Thyroid gland (tissue), 4 donors: ENCODE measurements around the gene PRR23A. TPM values are rescaled to one million over a fixed set of nuclear protein-coding genes. Genes with fewer than 3 reads are reported as not detected.

Experiments used
- DNase-seq, 2 donors: peaks; one replicate each; pipeline ENCODE4 v3.0.0-alpha.2; 2019
- H3K27ac ChIP-seq, 3 donors: fragments of 200-600 bp; sonication (generic); 1 replicate in 2 of 3; 2 replicates in 1 of 3; pipeline ENCODE4 v1.5.1; 2016 to 2019; ENCODE audit warnings: mild to moderate bottlenecking in 1 of 3, moderate library complexity in 1 of 3
- H3K27me3 ChIP-seq: fragments of 200-600 bp; sonication (generic); one replicate; pipeline ENCODE4 v1.5.1; 2019
- H3K36me3 ChIP-seq, 2 donors: fragments of 200-600 bp; sonication (generic); one replicate each; pipeline ENCODE4 v1.5.1; 2016 to 2019
- H3K4me1 ChIP-seq, 2 donors: fragments of 200-600 bp; sonication (generic); one replicate each; pipeline ENCODE4 v1.5.1; 2017 to 2019
- H3K4me3 ChIP-seq, 3 donors: fragments of 200-600 bp; sonication (generic); replicated peaks in 1 of 3; 1 replicate in 2 of 3; 2 replicates in 1 of 3; pipeline ENCODE4 v1.5.1; 2016; ENCODE audit warnings: mild to moderate bottlenecking in 1 of 3
- H3K9me3 ChIP-seq: fragments of 200-600 bp; sonication (generic); one replicate; pipeline ENCODE4 v1.5.1; 2017
- CTCF ChIP-seq, 6 experiments: fragments of 200-600 bp in 3 of 6; fragments of 450-650 bp in 3 of 6; sonication (generic) in 3 of 6; IDR thresholded peaks; one replicate each; pipeline ENCODE4 v1.5.1; 2016 to 2019; ENCODE audit warnings: antibody characterized with exemption in 6 of 6, mild to moderate bottlenecking in 2 of 6, inconsistent platforms in 1 of 6, moderate library complexity in 1 of 6
- POLR2A ChIP-seq, 2 donors: fragments of 450-650 bp; IDR thresholded peaks; one replicate each; pipeline ENCODE4 v1.6.1; 2017; ENCODE audit warnings: antibody characterized with exemption in 2 of 2, mild to moderate bottlenecking in 2 of 2, moderate library complexity in 1 of 2
- WGBS, 2 donors: methylation state at CpG; one replicate each; pipeline ENCODE4 v1.1.5; 2017; 5-methylcytosine and 5-hydroxymethylcytosine counted together
- intact Hi-C: fragments of 100-400 bp; cut with DNase I; formaldehyde crosslinking; loops from one replicate; pipeline ENCODE4 v1.15.1; 2023
- total RNA-seq, 4 donors: library from RNA; depleted of rRNA; stranded (reverse); fragments of >200 nt; gene quantifications; one replicate each; pipeline ENCODE4 v1.2.3, GENCODE V29; 2016

The PRR23A gene
- total RNA-seq, 4 donors from 2014 or later: not detected

GRCh38 chr3:138960417-138960852 is 45.6 kb downstream of the PRR23A start:
- no peak overlapping the region for H3K27ac ChIP-seq
- no peaks in the 10 kb centered on the region for H3K36me3 ChIP-seq
- peaks cover 18% of the 10 kb centered on the region for H3K27me3 ChIP-seq
- H3K9me3 ChIP-seq: no peaks in the 10 kb centered on the region
- no peak overlapping the region for H3K4me3 ChIP-seq
- DNase-seq: no peak
- TF ChIP-seq CTCF (IDR thresholded peaks at IDR 0.05) (no peak), POLR2A (IDR thresholded peaks at IDR 0.05) (no peak)
- no peaks in the 10 kb centered on the region for H3K4me1 ChIP-seq
- WGBS, 2 donors: 5 to 12% methylated on average over 16 to 36 of the region's 36 CpGs
- intact Hi-C loops: no loop called here

Other genes with a start within 250 kb of the PRR23A start
- 10 to 100 TPM; 60.2 to 90.0 (median 78.5) TPM for gene PIK3CB, start 171.3 kb downstream of the PRR23A start, total RNA-seq
- not detected for gene FOXL2, start 59.1 kb downstream of the PRR23A start, total RNA-seq
- not detected for gene FOXL2NB, start 59.1 kb downstream of the PRR23A start, total RNA-seq
- not detected for gene PRR23B, start 14.7 kb upstream of the PRR23A start, total RNA-seq
- gene PRR23C, start 38.6 kb upstream of the PRR23A start, total RNA-seq: not detected